Brain microvascular endothelial cell (primary cell): ENCODE data around the gene PEF1.

Experiments
- DNase-seq: peaks from one replicate; pipeline ENCODE4 v3.0.0-alpha.2; 2020
- H3K27ac ChIP-seq: fragments of 250-450 bp; sonication (Bioruptor Pico); 2 replicates; pipeline ENCODE4 v1.5.1; 2020; ENCODE audit warnings: mild to moderate bottlenecking, moderate library complexity
- H3K27me3 ChIP-seq: fragments of 250-450 bp; sonication (Bioruptor Pico); replicated peaks from 2 replicates; pipeline ENCODE4 v1.5.1; 2020; ENCODE audit warnings: mild to moderate bottlenecking
- H3K36me3 ChIP-seq: fragments of 250-450 bp; sonication (Bioruptor Pico); replicated peaks from 2 replicates; pipeline ENCODE4 v1.5.1; 2020; ENCODE audit warnings: mild to moderate bottlenecking
- H3K4me3 ChIP-seq: 2 replicates; pipeline ENCODE4 v1.5.1; 2011; ENCODE audit warnings: low read depth, mild to moderate bottlenecking, control low read depth, low read length, moderate library complexity
- CTCF ChIP-seq: IDR thresholded peaks from 2 replicates; pipeline ENCODE4 v1.5.1; 2011; ENCODE audit warnings: low read depth, mild to moderate bottlenecking, moderate library complexity, low read length, control low read depth, inconsistent platforms; ENCODE audit errors: missing control alignments
- in situ Hi-C: cut with HindIII; loops from 2 replicates; pipeline ENCODE4 v1.10.0; 2017; ENCODE audit warnings: low sequenced_read_pairs, low pct_ligation_motif_present

The PEF1 gene

GRCh38 chr1:31661856-31662255, 17.2 kb upstream of the PEF1 start:
- H3K4me3 ChIP-seq: no peak overlapping the region
- TF ChIP-seq CTCF: no peak
- in situ Hi-C loops: no loop called here
- no peaks in the 10 kb centered on the region for H3K36me3 ChIP-seq
- H3K27me3 ChIP-seq: no peaks in the 10 kb centered on the region
- no peak for DNase-seq
- no peak overlapping the region for H3K27ac ChIP-seq

- Histone ChIP-seq H3K36me3 (no peaks in the 10 kb centered on the region), H3K4me3 (no peak overlapping the region), H3K27me3 (no peaks in the 10 kb centered on the region), H3K27ac (no peak overlapping the region)
- DNase-seq: no peak
- no peak for TF ChIP-seq CTCF
- in situ Hi-C loops: no loop called here
Measured at GRCh38 chr1:31660871-31661455, 16.3 kb upstream of the PEF1 start.

- in situ Hi-C loops: no loop called here
- Histone ChIP-seq H3K27ac (no peak overlapping the region), H3K4me3 (no peak overlapping the region), H3K27me3 (no peaks in the 10 kb centered on the region), H3K36me3 (no peaks in the 10 kb centered on the region)
- DNase-seq: no peak
- no peak for TF ChIP-seq CTCF
Measured at GRCh38 chr1:31659889-31660288, 15.2 kb upstream of the PEF1 start.

- peak; percentile 24 for DNase-seq
- in situ Hi-C loops: no loop called here
- Histone ChIP-seq H3K27ac (no peak overlapping the region), H3K36me3 (no peaks in the 10 kb centered on the region), H3K4me3 (no peak overlapping the region), H3K27me3 (no peaks in the 10 kb centered on the region)
- no peak for TF ChIP-seq CTCF
Measured at GRCh38 chr1:31658721-31659120, 14.0 kb upstream of the PEF1 start.

- in situ Hi-C loops: no loop called here
- no peak for TF ChIP-seq CTCF
- Histone ChIP-seq H3K4me3 (no peak overlapping the region), H3K36me3 (no peaks in the 10 kb centered on the region), H3K27me3 (no peaks in the 10 kb centered on the region), H3K27ac (no peak overlapping the region)
- no peak for DNase-seq
Measured at GRCh38 chr1:31657972-31658510, 13.4 kb upstream of the PEF1 start.
